Astrocyte of the hippocampus (primary cell): ENCODE data around the gene BRICD5.

ENCODE experiments used
- DNase-seq: peaks from one replicate; pipeline ENCODE4 v3.0.0; 2011; ENCODE audit warnings: low read depth, low spot score

BRICD5 gene

GRCh38 chr16:2199621-2200139 is 11.0 kb downstream of the BRICD5 start:
- no peak for DNase-seq

DNA sequence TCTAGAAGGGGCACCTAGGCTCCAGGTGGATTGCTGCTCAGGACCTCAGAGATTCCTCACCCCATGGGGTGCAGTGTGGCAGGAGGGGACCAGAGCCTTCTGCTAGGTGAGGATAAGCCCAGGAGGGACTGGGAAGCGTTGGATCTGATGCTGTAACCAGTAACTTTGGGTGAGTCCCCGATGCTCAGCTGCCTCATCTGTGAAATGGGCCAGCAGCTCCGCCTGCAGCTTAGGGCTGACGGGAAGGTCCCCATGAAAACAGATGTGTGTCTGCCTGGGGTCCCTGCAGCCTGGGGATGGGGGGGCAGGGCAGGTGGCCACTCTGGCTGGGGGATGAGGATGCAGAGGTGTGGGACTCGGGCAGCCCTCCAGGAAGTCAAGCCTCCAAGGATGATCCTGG is 11.6 kb downstream of the BRICD5 start:
- DNase-seq: no peak

- DNase-seq: no peak
These were observed 12.4 kb downstream of the BRICD5 start for GRCh38 chr16:2198283-2198682.

DNA sequence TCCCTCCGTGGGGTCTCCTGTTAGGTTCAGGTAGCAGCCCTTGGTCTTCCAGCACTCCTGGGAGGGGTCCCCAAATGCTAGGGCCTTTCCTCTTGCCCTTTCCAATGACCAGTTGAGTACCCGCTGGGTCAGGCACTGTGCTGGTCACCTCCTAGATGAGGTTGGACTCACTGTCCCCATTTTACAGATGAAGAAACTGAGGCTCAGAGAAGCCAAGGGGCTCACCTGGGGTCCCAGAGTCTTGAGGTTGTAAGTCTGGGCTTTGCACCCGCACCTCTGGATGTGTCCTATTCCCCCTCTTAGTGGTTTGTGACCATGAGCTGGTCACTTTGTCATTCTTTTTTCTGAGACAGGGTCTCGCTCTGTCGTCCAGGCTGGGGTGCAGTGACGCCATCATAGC is 12.9 kb downstream of the BRICD5 start:
- DNase-seq: no peak

- DNase-seq: no peak
These were observed 13.6 kb downstream of the BRICD5 start for GRCh38 chr16:2196981-2197511.

GRCh38 chr16:2196162-2196980 is 14.3 kb downstream of the BRICD5 start, which contains the start of gene CASKIN1:
Gene CASKIN1, minus strand, starts transcription at chr16:2196605. Its CDS starts 173 bp downstream, at chr16:2196432.
- DNase-seq: peak; percentile 55

DNA sequence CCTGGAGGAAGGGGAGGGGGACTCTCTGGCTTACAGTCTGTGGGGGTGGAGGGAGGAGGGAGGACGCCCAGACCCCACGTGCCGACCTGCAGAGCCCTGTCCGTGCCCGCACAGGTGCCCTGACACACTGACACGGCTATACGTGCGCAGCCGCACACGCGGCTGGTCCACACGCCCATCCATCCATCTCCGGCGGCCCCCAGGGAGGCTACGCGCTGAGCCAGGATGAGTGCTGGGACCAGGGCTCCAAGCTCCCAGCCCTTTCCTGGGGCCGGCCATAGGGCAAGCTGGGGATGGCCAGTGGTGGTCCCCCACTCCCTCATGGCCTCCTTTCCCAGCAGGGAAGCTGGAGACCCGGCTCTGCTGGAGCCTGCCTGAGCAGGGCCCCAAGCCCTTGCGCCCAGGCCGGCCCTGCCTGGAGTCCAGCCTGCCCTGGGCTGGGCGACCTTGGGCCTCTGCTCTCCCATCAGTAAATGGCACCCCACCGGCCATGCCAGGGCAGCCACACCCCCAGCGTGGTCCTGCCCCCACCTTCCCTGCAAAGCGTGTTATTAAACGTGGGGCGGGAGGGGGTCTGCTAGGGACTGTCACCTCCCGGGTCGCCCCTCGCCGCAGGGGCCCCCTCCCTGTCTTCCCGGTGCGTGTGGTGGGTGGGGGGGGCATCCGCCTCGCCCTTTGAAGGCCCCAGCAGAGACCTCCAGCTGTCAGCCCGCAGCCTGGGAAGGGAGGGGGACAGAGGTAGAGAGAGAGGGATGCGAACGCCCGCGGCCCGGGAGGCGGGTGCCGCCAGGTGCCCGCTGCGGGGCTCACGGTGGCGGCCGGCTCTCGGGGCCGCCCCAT is 15.1 kb downstream of the BRICD5 start:
- DNase-seq: no peak

GRCh38 chr16:2194852-2195321 is 15.8 kb downstream of the BRICD5 start:
- peak; percentile 66 for DNase-seq

GRCh38 chr16:2194166-2194834 is 16.4 kb downstream of the BRICD5 start:
- peak; percentile 51 for DNase-seq

DNA sequence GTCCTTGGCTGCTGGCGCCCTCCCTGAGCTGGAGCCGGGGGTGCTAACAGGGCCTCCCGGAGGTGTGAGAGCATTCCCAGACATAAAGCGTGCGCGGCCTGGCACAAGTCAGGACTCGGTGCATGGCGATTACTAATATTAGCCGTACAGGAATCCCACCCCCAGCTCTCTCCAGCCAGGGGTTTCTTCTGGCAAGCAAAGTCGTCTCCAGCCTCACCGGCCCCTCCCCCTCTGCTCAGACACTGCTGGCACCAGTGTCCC is 19.3 kb downstream of the BRICD5 start:
- DNase-seq: no peak

DNA sequence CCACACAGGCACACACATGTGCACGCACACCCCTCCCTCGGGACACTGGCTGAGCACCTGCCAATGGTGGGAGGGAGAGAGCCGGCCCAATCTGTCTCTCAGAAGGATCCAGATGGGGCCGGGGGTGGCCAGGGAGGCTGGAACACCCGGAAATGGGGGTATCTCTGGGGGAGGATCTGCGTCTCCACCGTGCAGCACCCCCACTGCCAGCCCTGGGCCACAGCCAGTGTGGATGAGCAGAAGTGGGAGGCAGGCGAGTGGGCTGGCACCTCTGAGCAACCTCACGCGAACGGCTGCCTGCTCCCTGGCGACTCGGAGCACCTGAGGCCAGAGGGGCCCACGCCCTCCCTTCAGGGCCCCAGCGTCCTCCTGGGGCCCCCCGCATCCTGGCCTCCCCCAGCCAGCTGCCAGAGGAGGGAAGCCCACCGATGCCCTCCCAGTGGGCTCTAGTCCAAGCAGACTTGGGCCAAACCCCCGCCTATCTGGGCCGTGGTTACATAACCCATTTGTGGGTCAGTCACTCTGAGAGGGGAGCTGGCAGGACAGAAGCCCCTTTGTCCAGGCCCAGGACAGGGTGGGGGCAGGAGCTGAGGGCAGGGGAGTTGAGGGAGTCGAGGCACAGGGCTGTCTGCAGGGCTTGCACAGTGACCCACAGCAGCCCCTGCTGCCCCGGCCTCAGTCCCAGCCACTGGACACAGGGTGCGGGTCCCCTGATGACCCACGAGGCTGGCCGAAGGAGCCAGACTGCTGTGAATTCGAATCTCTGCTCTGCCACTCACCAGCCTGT is 19.8 kb downstream of the BRICD5 start:
- DNase-seq: no peak

- no peak for DNase-seq
These were observed 20.5 kb downstream of the BRICD5 start for GRCh38 chr16:2190002-2190658.

DNA sequence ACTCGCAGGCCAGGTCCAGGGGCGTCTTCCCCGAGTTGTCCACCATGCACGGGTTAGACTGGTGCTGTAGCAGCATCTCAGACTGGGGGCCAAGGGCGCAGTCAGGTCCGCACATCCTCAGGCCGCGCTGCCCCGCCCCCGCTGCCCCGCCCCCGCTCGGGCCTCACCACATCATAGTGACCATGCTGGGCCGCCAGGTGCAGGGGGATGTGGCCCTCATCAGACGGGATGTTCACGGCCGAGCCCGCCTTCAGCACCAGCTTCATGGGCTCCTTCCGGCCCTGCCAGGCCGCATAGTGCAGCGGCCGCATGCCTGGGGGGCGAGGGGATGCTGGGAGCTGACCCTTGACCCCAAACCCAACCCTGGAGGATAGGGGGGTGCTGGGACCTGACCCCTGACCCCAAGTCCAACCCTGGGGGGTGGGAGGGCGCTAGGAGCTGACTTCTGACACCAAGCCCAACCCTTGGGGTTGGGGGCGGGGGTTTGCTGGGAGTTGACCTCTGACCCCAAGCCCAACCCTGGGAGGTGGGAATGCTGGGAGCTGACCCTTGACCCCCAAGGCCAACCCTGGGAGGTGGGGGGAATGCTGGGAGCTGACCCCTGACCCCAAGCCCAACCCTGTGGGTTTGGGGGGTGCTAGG is 21.3 kb downstream of the BRICD5 start:
- no peak for DNase-seq

DNA sequence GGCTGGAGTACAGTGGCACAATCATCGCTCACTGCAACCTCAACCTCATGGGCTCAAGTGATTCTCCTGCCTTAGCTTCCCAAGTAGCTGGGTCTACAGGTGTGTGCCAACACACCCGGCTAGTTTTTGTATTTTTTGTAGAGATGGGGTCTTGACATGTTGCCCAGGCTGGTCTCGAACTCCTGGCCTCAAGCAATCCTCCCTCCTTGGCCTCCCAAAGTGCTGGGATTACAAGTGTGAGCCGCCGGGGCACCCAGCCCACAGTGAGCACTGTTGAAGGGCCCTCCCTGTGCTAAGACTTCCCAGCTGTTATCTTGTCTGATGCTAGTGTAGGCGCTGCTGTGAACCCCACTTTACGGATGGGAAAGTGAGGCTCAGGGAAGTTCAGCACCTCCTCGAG is 22.3 kb downstream of the BRICD5 start:
- DNase-seq: no peak

DNA sequence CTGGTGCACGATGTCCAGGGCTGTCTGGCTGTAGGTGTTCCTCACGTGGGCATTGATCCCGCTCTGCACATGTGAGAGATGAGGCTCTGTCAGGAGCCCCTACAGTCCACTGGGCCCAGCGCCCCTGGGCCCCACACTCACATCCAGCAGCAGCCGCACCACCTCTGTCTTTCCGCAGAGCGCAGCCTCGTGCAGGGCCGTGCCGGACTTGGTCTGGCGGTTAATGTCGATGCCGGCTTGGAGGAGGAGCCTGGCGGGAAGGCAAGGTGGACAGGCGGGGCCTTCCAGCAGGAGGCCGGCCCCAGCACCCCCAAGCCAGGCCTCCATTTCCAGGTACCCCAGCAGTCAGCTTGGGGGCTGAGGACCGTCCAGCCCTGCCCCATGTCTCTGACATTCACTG is 23.5 kb downstream of the BRICD5 start:
- no peak for DNase-seq

GRCh38 chr16:2186505-2186904 is 24.2 kb downstream of the BRICD5 start:
- no peak for DNase-seq

DNA sequence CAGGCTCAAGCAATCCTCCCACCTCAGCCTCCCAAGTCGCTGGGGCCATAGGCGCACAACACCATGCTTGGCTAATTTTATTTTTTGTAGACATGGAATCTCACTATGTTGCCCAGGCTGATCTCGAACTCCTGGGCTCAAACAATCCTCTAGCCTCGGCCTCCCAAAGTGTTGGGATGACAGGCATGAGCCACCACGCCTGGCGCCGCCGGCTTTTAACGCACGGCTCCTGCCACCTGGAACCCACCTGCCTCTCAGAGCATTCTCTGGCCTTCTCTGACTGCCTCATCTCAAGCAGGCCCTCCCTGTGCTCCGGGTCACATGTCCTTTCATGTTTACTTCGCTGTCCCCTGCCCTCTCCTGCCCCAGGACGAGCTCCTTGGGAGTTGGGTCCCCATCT is 24.6 kb downstream of the BRICD5 start:
- DNase-seq: no peak

DNA sequence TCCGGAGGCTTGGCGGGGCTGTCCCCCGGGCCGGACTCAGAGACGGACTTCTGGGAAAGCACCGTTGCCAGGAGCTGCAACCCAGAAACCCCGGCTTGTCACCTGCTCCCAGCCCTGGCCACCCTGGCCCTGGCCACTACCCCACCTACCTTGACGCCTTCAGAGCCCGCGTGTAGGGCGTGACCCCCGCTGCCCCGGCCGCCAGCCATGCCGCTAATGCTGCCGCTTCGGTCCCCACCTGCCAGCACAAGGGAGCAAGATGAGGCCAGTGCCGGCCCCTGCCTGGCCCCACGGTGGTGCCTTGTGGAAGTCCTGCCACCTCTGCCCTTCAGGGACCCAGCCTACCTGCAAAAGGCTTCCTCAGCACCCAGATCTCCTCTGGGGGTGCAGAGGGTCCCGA is 25.7 kb downstream of the BRICD5 start:
- DNase-seq: no peak

- DNase-seq: no peak
These were observed 26.3 kb downstream of the BRICD5 start for GRCh38 chr16:2184346-2184745.

DNA sequence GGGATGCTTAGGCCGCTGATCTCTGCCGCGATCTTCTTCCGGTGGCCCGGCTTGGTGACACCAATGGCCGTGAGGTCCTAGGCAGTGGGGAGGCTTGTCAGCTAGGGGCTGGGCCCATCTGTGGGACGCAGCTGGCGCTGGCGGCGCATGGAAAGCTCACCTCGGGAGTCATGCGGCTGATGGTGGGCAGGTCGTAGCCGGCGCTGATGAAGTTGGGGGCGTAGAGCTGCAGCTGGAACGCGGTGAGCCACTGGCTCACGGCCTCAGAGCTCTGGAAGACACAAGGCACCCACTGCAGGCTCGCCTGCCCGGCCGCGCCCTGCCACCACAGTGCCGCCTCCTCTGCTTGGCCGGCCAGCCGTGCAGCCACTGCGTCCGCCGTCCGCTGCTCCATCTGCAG is 27.0 kb downstream of the BRICD5 start:
- DNase-seq: no peak
